Large intestine (tissue), 3 donors: ENCODE data around the gene SPCS2. TPM values are rescaled to one million over a fixed set of nuclear protein-coding genes. Genes with fewer than 3 reads are reported as not detected.

Source experiments
- DNase-seq, 2 donors: peaks; one replicate each; pipeline versions ENCODE4 v3.0.0 to v3.0.0-alpha.2; 2013
- H3K27ac ChIP-seq: one replicate; pipeline ENCODE4 v1.5.1; 2013; ENCODE audit warnings: low read length
- H3K27me3 ChIP-seq: 2 replicates; pipeline ENCODE4 v1.6.1; 2013; ENCODE audit warnings: low read length; ENCODE audit not compliant: control insufficient read depth, insufficient read depth
- H3K36me3 ChIP-seq: 2 replicates; pipeline ENCODE4 v1.6.1; 2013; ENCODE audit warnings: low read length; ENCODE audit not compliant: control insufficient read depth, insufficient read depth
- H3K4me1 ChIP-seq: one replicate; pipeline ENCODE4 v1.6.1; 2013; ENCODE audit warnings: low read length; ENCODE audit not compliant: control insufficient read depth, insufficient read depth
- H3K4me3 ChIP-seq: one replicate; pipeline ENCODE4 v1.5.1; 2013; ENCODE audit warnings: low read length
- H3K9me3 ChIP-seq: one replicate; pipeline ENCODE4 v1.6.1; 2013; ENCODE audit warnings: mild to moderate bottlenecking, low read depth, low read length, moderate library complexity; ENCODE audit not compliant: control insufficient read depth
- WGBS: methylation state at CpG from one replicate; pipeline ENCODE4 v1.1.5; 2013; ENCODE audit warnings: low lambda C conversion rate; ENCODE audit not compliant: insufficient coverage; 5-methylcytosine and 5-hydroxymethylcytosine counted together
- polyA plus RNA-seq: library from polyadenylated mRNA; unstranded; fragments of 120-200 nt; gene quantifications from one replicate; pipeline ENCODE4 v1.2.1, GENCODE V29; 2013

Gene SPCS2
- polyA plus RNA-seq, 1 donor = 203 TPM

GRCh38 chr11:74927496-74927895 is 21.6 kb upstream of the SPCS2 start:
- H3K4me3 ChIP-seq = no peak overlapping the region
- DNase-seq = no peak
- peaks cover 41% of the 10 kb centered on the region for H3K36me3 ChIP-seq
- H3K9me3 ChIP-seq = no peaks in the 10 kb centered on the region
- no peaks in the 10 kb centered on the region for H3K27me3 ChIP-seq
- H3K4me1 ChIP-seq = no peaks in the 10 kb centered on the region
- H3K27ac ChIP-seq = no peak overlapping the region

- peaks cover 55% of the 10 kb centered on the region for H3K36me3 ChIP-seq
Observed at GRCh38 chr11:74929431-74930363, 19.4 kb upstream of the SPCS2 start.

GRCh38 chr11:74932169-74932568 is 16.9 kb upstream of the SPCS2 start:
- Histone ChIP-seq H3K4me3 (no peak overlapping the region), H3K9me3 (no peaks in the 10 kb centered on the region), H3K4me1 (no peaks in the 10 kb centered on the region), H3K27ac (no peak overlapping the region), H3K27me3 (no peaks in the 10 kb centered on the region), H3K36me3 (peaks cover 69% of the 10 kb centered on the region)
- DNase-seq = no peak
- WGBS = 100% methylated on average over 1 of the region's 5 CpGs

More at GRCh38 chr11:74929431-74930363, 19.4 kb upstream of the SPCS2 start:
- Histone ChIP-seq H3K27me3 (no peaks in the 10 kb centered on the region), H3K4me3 (no peak overlapping the region), H3K9me3 (no peaks in the 10 kb centered on the region), H3K4me1 (no peaks in the 10 kb centered on the region), H3K27ac (no peak overlapping the region)
- peak; percentile 72 to 78 for DNase-seq
- WGBS = 78% methylated on average over 3 of the region's 8 CpGs

- H3K4me1 ChIP-seq = no peaks in the 10 kb centered on the region
- H3K27ac ChIP-seq = no peak overlapping the region
- DNase-seq = no peak
- H3K36me3 ChIP-seq = peaks cover 74% of the 10 kb centered on the region
- WGBS = 100% methylated on average over 1 of the region's 2 CpGs
- H3K4me3 ChIP-seq = no peak overlapping the region
- no peaks in the 10 kb centered on the region for H3K9me3 ChIP-seq
- H3K27me3 ChIP-seq = no peaks in the 10 kb centered on the region
Observed at GRCh38 chr11:74932797-74933196, 16.3 kb upstream of the SPCS2 start.

- Histone ChIP-seq H3K4me3 (no peak overlapping the region), H3K36me3 (peaks cover 76% of the 10 kb centered on the region), H3K27ac (no peak overlapping the region), H3K9me3 (no peaks in the 10 kb centered on the region), H3K27me3 (no peaks in the 10 kb centered on the region), H3K4me1 (no peaks in the 10 kb centered on the region)
- WGBS = 100% methylated on average over 1 of the region's 2 CpGs
- no peak for DNase-seq
Observed at GRCh38 chr11:74933765-74934164, 15.3 kb upstream of the SPCS2 start.

GRCh38 chr11:74935285-74935684 is 13.8 kb upstream of the SPCS2 start:
- no peaks in the 10 kb centered on the region for H3K9me3 ChIP-seq
- H3K36me3 ChIP-seq = peaks cover 77% of the 10 kb centered on the region
- 60% methylated on average over 1 of the region's 2 CpGs for WGBS
- H3K4me1 ChIP-seq = no peaks in the 10 kb centered on the region
- no peak for DNase-seq
- no peak overlapping the region for H3K27ac ChIP-seq
- no peak overlapping the region for H3K4me3 ChIP-seq
- no peaks in the 10 kb centered on the region for H3K27me3 ChIP-seq

GRCh38 chr11:74936087-74936486 is 13.0 kb upstream of the SPCS2 start:
- Histone ChIP-seq H3K4me3 (no peak overlapping the region), H3K4me1 (no peaks in the 10 kb centered on the region), H3K27me3 (no peaks in the 10 kb centered on the region), H3K9me3 (no peaks in the 10 kb centered on the region), H3K36me3 (peaks cover 82% of the 10 kb centered on the region), H3K27ac (no peak overlapping the region)
- no peak for DNase-seq
- WGBS = no CpG with 5 or more reads among the region's 2 CpGs

GRCh38 chr11:74936976-74937375 is 12.1 kb upstream of the SPCS2 start:
- Histone ChIP-seq H3K9me3 (no peaks in the 10 kb centered on the region), H3K36me3 (peaks cover 88% of the 10 kb centered on the region), H3K4me3 (no peak overlapping the region), H3K4me1 (no peaks in the 10 kb centered on the region), H3K27ac (no peak overlapping the region), H3K27me3 (no peaks in the 10 kb centered on the region)
- no CpG with 5 or more reads among the region's 5 CpGs for WGBS
- DNase-seq = no peak

GRCh38 chr11:74937696-74938475 is 11.2 kb upstream of the SPCS2 start:
- 100% methylated on average over 2 of the region's 5 CpGs for WGBS
- H3K36me3 ChIP-seq = peaks cover 87% of the 10 kb centered on the region
- no peak for DNase-seq

GRCh38 chr11:74941492-74941891 is 7.6 kb upstream of the SPCS2 start:
- H3K36me3 ChIP-seq = peaks cover 74% of the 10 kb centered on the region

More at GRCh38 chr11:74937696-74938475, 11.2 kb upstream of the SPCS2 start:
- H3K27me3 ChIP-seq = no peaks in the 10 kb centered on the region
- H3K4me1 ChIP-seq = no peaks in the 10 kb centered on the region
- no peaks in the 10 kb centered on the region for H3K9me3 ChIP-seq
- H3K4me3 ChIP-seq = no peak overlapping the region
- no peak overlapping the region for H3K27ac ChIP-seq

More at GRCh38 chr11:74941492-74941891, 7.6 kb upstream of the SPCS2 start:
- Histone ChIP-seq H3K9me3 (no peaks in the 10 kb centered on the region), H3K4me1 (no peaks in the 10 kb centered on the region), H3K27ac (no peak overlapping the region), H3K27me3 (no peaks in the 10 kb centered on the region), H3K4me3 (no peak overlapping the region)
- no peak for DNase-seq
